ENCODE measurements around the gene TSC22D2.
A peak's percentile ranks its signal among the peaks of the same experiment; 100 is the strongest.

The TSC22D2 gene

GRCh38 chr3:150408221-150409124, at the start of gene TSC22D2:
TSC22D2 (plus strand) TSS chr3:150408298; CDS start chr3:150409351, 1,053 bp downstream.
- peak; percentile 87 for DNase-seq (ENCODE audit: low read depth, low spot score)

- no peak for DNase-seq (ENCODE audit: low read depth, low spot score)
These were observed 48.7 kb upstream of the TSC22D2 start for GRCh38 chr3:150359381-150359780.

- no peak for DNase-seq (ENCODE audit: low read depth, low spot score)
These were observed 47.1 kb upstream of the TSC22D2 start for GRCh38 chr3:150360966-150361365.

GRCh38 chr3:150362515-150363302, 45.4 kb upstream of the TSC22D2 start:
- DNase-seq (ENCODE audit: low read depth, low spot score) = no peak

- DNase-seq (ENCODE audit: low read depth, low spot score) = no peak
These were observed 44.7 kb upstream of the TSC22D2 start for GRCh38 chr3:150363420-150363819.

DNA sequence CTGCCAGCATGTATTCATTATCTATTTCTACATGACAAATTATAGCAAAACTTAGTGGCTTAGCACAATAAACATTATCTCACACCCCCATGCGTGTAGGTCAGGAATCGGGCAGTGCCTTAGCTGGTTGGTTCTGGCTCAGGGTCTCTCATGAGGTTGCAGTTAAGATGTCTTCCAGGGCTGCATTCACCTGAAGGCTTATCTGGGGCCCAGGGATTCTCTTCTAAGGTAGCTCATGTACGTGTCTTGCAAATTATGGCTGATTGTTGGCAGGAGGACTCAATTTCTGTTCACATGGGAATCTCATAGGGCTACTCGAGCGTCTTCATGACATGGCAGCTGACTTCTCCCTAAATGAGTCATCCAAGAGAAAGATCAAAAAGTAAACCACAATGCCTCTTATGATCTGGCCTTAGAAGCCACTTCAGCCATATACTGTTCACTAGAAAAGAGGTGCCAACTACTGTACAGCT, 42.9 kb upstream of the TSC22D2 start:
- DNase-seq (ENCODE audit: low read depth, low spot score) = no peak

DNA sequence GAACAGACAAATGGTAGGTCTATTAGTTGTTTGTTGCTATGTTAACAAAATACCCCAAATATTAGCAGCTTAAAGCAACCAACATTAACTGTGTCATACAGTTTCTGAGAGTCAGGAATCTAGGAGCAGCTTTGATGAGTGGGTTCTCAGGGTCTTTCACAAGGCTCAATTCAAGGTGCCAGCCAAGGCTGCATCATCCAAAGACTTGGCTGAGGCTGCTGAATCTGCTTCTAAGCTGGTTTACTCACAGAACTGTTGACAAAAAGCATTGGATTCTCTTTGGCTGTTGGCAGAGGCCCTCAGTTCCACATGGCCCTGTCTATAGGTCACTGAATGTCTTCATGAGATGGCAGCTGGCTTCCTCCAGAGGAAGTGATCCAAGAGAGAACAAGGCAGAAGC, 40.3 kb upstream of the TSC22D2 start:
- no peak for DNase-seq (ENCODE audit: low read depth, low spot score)

DNA sequence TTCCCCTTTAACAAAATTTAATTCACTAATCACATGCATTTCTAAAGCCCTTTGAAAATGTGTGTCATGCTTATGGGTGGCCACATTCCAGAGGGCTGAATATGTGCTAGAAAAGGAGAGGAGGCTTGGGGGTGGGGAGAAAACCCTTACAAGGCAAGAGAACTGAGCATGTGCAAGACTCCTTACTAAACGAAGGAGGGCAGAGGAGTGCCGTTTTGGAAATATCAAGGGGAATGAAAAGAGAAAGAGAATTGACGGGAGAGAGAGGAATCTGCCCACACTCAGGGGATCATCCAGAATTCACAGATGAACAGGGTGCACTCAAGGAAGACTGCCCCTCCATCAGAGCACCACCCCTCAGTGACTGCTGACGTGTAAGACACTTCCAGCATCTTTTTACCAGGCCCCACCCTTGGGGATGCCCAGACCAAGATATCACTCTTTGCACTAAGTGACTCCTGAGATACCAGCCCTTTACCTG, 37.9 kb upstream of the TSC22D2 start:
- DNase-seq (ENCODE audit: low read depth, low spot score) = no peak

- DNase-seq (ENCODE audit: low read depth, low spot score) = no peak
These were observed 37.1 kb upstream of the TSC22D2 start for GRCh38 chr3:150370999-150371398.

DNA sequence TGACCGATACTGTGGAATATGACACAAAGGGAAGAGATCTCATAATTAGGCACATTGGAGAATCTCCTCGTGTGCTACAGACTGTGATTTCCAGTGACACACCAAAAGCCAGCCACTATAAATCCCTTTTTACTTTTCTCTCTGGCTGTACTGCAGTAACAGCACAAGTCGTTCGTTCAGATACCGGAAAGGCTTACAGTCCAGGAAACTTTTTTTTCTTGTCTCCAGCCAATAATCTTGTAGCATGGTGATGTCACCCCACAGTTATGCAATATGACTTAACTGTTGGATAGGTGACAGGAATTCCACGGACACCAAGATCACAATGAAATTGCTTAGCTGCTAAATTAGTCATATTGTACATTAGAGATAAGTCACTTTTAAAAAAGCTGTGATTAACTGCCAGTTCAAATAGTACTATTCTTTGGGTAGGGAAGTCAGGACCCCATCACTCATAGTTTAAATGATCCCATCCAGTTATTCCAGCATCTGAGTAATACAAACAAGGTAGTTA, 36.3 kb upstream of the TSC22D2 start:
- DNase-seq (ENCODE audit: low read depth, low spot score) = peak; percentile 50

DNA sequence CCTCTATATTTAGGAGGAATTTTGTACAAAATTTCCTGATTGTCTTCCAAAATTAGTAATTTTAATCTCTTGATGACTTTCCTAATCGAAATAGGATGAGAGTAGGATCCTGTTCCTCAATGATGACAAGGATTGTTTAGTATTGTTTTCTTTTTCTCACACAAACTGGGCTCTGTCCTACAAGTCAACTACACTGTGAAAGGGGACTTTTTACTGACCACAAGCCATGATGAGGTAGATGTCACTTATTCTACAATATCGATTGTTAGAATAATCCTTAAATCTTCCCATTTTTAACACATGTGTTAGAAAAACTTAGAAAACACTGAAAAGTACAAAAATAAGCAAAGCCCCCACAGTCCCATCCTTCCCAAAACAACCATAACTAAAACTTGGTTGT, 35.8 kb upstream of the TSC22D2 start:
- no peak for DNase-seq (ENCODE audit: low read depth, low spot score)

DNA sequence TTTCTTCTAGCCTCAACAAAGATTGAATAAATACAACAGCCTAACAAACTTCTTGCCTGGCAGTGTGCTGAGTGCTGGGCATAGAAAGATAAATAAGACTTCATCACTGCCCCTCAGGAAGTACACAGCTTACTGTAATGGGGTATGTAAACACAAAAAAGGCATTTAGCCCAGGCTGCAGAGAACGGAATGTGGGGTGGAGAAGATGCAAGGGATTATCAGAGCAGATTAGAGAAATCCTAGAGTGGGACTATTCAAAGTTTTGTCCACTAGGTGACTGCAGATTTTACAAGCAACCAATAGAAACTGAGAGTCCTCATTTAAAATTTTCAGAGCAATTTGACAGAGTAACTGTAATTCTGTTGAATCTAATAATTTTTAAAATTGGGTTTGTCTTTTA, 35.4 kb upstream of the TSC22D2 start:
- no peak for DNase-seq (ENCODE audit: low read depth, low spot score)

GRCh38 chr3:150373234-150373875, 34.7 kb upstream of the TSC22D2 start:
- no peak for DNase-seq (ENCODE audit: low read depth, low spot score)

GRCh38 chr3:150374975-150375374, 33.1 kb upstream of the TSC22D2 start:
- DNase-seq (ENCODE audit: low read depth, low spot score) = no peak

GRCh38 chr3:150376001-150376848, 31.9 kb upstream of the TSC22D2 start:
- DNase-seq (ENCODE audit: low read depth, low spot score) = no peak

- DNase-seq (ENCODE audit: low read depth, low spot score) = no peak
These were observed 30.3 kb upstream of the TSC22D2 start for GRCh38 chr3:150377601-150378300.

DNA sequence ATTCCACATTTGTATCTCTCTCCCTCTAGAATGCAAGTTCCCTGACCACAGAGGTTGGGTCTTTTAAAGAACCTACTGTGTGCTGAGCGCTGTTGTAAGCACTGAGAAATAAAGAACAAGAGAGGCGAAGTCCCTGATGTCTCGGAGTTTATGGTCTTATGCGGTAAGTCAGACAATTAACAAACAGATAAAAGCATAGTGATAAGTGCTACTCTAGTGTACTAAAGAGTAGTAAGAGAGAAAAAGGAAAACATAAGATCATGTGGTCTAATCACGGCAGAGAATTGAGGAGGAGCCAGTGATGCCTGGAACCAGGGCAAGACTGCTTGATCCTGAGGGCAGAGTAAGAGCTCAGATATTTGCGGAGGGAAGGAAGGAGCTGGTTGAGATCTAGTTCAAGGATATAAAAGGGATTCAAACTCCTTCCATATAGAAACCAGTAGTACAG, 29.8 kb upstream of the TSC22D2 start:
- no peak for DNase-seq (ENCODE audit: low read depth, low spot score)

DNA sequence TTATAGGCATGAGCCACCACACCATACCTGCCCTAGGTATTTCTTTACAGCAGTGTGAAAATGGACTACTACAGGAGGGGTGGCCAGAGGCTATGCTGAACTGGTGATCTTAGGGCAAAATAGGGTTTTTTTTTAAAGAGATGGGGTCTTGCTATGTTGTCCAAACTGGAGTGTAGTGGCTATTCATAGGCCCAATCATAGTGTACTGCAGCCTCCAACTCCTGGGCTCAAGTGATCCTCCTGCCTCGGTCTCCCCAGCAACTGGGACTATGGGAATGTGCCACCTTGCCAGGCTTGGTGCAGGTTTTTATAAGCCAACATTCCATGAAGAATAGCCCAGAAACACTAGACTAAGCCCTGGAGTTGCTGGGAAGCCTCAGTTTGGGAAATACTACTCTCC, 28.6 kb upstream of the TSC22D2 start:
- no peak for DNase-seq (ENCODE audit: low read depth, low spot score)

- no peak for DNase-seq (ENCODE audit: low read depth, low spot score)
These were observed 23.5 kb upstream of the TSC22D2 start for GRCh38 chr3:150384296-150385212.

All from brain pericyte (primary cell).